DND-41 (cell line): ENCODE measurements around the gene RAB8B.

Source experiments
- ATAC-seq: fragments of 200-7000 bp; cut with Tn5 transposase; 3 replicates; pipeline ENCODE4 v1.9.1; 2021; ENCODE audit warnings: low read depth; ENCODE audit not compliant: insufficient read depth
- DNase-seq: peaks from one replicate; pipeline ENCODE4 v3.0.0-alpha.2; 2020
- H2AFZ ChIP-seq: 2 replicates; pipeline ENCODE4 v1.6.0; 2012; ENCODE audit warnings: low read depth, low read length
- H3K27ac ChIP-seq: 2 replicates; pipeline ENCODE4 v1.5.1; 2012; ENCODE audit warnings: low read length, inconsistent platforms
- H3K27me3 ChIP-seq: fragments of 200-600 bp; sonication (generic); 2 replicates; pipeline ENCODE4 v1.6.0; 2012; ENCODE audit warnings: low read length, mild to moderate bottlenecking, inconsistent platforms; ENCODE audit not compliant: insufficient read depth, poor library complexity
- H3K36me3 ChIP-seq: 2 replicates; pipeline ENCODE4 v1.5.1; 2012; ENCODE audit warnings: low read length, inconsistent platforms; ENCODE audit not compliant: insufficient read depth
- H3K4me1 ChIP-seq: 2 replicates; pipeline ENCODE4 v1.5.1; 2012; ENCODE audit warnings: mild to moderate bottlenecking, low read length; ENCODE audit not compliant: insufficient read depth
- H3K4me2 ChIP-seq: 2 replicates; pipeline ENCODE4 v1.6.0; 2012; ENCODE audit warnings: mild to moderate bottlenecking, moderate library complexity, low read length, inconsistent platforms; ENCODE audit not compliant: insufficient read depth
- H3K4me3 ChIP-seq, 2 experiments: fragments of 200-600 bp in 1 of 2; shearing (Covaris generic) in 1 of 2; 2 replicates each; pipeline ENCODE4 v1.5.1; 2012 to 2016; ENCODE audit warnings: inconsistent platforms in 2 of 2, low read length in 2 of 2, mild to moderate bottlenecking in 2 of 2, low read depth in 1 of 2, moderate library complexity in 1 of 2
- H3K79me2 ChIP-seq: 2 replicates; pipeline ENCODE4 v1.6.0; 2012; ENCODE audit warnings: low read length, inconsistent platforms; ENCODE audit not compliant: insufficient read depth
- H3K9ac ChIP-seq: 2 replicates; pipeline ENCODE4 v1.6.0; 2012; ENCODE audit warnings: low read depth, mild to moderate bottlenecking, inconsistent platforms, low read length, moderate library complexity
- H3K9me3 ChIP-seq: 2 replicates; pipeline ENCODE4 v1.5.1; 2012; ENCODE audit warnings: low read length, moderate library complexity, mild to moderate bottlenecking, inconsistent platforms; ENCODE audit not compliant: insufficient read depth, severe bottlenecking
- H4K20me1 ChIP-seq: 2 replicates; pipeline ENCODE4 v1.6.0; 2012; ENCODE audit warnings: low read length; ENCODE audit not compliant: insufficient read depth
- CTCF ChIP-seq: IDR thresholded peaks from 2 replicates; pipeline ENCODE4 v1.5.1; 2012; ENCODE audit warnings: borderline replicate concordance, low read length, moderate library complexity, mild to moderate bottlenecking; ENCODE audit not compliant: poor library complexity, severe bottlenecking; ENCODE audit errors: extremely low read depth
- EZH2 ChIP-seq: IDR thresholded peaks from 3 replicates; pipeline ENCODE4 v1.6.1; 2012; ENCODE audit warnings: borderline replicate concordance, low read depth, mild to moderate bottlenecking, moderate library complexity, low read length, inconsistent platforms; ENCODE audit not compliant: severe bottlenecking

The RAB8B gene

DNA sequence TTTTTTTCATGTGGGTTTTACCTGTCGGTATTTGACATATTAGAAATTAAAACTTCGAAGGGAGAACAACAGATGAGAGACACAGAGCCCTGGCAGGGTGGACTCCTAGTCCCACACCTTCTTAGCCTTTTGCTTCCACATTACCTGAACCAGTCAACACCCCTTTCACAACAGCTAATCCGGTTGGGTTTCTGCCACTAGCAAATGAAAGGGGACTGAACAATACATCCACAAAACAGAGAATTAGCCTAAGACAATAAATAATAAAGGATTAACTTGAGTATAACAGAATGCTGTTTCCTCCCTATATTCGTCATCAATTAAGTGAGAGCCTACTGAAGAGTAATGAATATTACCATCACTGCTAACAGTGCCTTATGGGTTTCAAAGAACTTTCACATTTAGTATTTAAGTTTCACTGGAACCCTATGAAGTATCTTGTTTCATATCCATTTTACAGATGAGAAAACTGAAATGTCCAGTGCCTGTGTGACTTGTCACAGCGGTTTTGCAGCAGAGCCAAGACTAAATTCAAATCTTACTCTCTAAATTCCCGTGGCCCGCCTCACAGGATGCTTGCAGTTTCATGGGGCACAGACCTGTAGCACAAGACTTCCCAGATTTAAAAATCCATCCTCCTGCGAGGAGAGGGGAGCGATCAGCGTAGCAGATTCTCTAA, 1.0 kb upstream of the RAB8B start:
- no peak for ATAC-seq
- DNase-seq: no peak
- Histone ChIP-seq H4K20me1 (no peaks in the 10 kb centered on the region), H3K4me2 (peak overlapping the region; percentile 97), H3K27me3 (no peaks in the 10 kb centered on the region), H3K4me3 (peak overlapping the region; percentile 87 to 96; a peak in 3 of 4 replicates), H2AFZ (peak overlapping the region; percentile 81), H3K36me3 (no peaks in the 10 kb centered on the region), H3K79me2 (peaks cover 36% of the 10 kb centered on the region), H3K27ac (peak overlapping the region; percentile 34), H3K4me1 (peaks cover 44% of the 10 kb centered on the region), H3K9me3 (no peaks in the 10 kb centered on the region), H3K9ac (peak overlapping the region; percentile 63)
- no peak for TF ChIP-seq CTCF
- TF ChIP-seq EZH2: no peak

DNA sequence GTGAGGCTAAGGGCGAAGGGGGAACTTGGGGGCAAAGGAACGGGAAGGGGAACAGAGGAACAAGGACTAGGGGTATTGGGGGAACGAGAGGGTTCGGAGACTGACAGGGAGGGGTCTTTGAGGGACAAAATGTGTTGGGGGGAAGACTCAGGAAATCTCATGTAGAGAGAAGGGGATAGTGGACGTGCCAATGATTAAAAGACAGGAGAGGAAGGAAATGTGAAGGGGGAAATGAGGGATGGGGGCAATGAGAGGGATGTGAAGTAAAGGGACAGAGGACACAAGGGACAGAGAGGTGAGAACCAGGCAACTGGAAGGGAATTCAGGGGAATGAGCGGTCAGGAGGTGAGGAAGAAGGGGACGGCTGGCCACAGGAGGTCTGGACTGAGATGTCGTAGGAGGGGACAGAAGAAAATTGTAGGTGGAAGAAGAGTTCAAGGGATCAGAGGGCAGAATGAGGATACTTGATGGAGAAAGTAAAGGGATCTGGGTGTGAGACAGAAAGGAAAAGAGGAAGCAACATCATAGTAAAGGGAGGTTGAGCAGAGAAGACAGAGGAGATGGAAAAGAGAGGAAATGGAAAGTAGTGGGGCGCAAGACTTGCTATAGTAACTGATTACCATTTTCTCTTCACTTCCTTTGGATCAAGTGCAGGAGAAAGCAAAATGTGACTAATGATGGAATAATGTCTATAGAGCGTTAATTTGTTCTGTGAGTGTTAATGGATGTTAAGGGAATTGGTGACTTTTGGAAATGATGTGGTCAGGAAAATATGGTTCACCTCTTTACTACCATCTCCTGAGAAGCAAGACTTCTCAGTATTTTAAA, 749 bp downstream of the RAB8B start:
- Histone ChIP-seq H3K27me3 (no peaks in the 10 kb centered on the region), H2AFZ (peak overlapping the region; percentile 87), H3K4me2 (peak overlapping the region; percentile 97), H3K4me3 (peak overlapping the region; percentile 87 to 96), H3K9me3 (no peaks in the 10 kb centered on the region), H3K36me3 (no peaks in the 10 kb centered on the region), H3K79me2 (peaks cover 53% of the 10 kb centered on the region), H4K20me1 (0 out of 2 replicates have a peak, but pooled peaks cover 3% of the 10 kb centered on the region), H3K27ac (peak overlapping the region; percentile 93), H3K4me1 (peaks cover 61% of the 10 kb centered on the region), H3K9ac (peak overlapping the region; percentile 63)
- TF ChIP-seq CTCF (no peak), EZH2 (no peak)
- ATAC-seq: no peak
- no peak for DNase-seq

DNA sequence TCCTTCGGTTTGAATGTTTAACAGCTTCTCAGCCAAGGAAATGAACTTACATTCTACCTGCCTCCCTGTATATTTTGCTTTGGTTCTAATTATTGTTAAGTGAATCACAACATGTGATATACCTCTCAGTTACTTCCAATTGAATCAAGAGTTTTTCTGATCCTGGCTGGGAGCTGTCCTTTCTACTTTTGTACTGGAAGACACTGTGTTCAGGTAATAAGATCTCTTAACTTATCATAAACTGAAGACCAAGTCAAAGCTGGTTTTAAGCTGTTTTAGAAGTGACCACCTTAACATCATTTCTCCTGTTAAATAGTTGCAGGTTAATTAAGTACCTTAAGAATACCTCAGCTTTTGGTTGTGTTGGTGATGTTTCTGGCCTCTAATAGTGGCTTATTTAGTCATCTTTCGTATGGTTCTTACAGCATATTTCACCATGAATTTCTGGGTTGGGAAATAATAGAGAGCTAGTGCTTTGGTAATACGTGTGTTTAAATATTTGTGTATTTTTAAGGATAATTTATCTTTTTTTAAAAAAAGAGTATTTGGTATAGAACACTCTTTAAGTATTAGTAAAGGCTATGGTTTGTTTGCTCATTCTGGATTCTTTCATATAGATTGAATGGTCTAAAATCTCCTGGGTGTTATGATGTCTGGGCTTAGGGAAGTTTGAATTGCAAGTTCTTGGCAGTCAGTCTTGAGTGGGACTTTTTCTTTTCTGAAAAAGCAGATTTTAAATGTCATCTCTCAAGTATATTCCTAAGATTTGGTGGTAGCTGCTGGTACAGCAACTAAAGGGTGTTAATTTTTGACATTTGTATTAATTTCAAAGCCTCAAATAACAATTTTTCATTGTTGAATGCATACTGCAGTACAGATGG, 1.6 kb downstream of the RAB8B start:
- H3K27ac ChIP-seq: peak overlapping the region; percentile 93
- DNase-seq: no peak
- peaks cover 61% of the 10 kb centered on the region for H3K79me2 ChIP-seq
- H2AFZ ChIP-seq: no peak overlapping the region
- H3K9ac ChIP-seq: peak overlapping the region; percentile 63
- H3K4me3 ChIP-seq: peak overlapping the region; percentile 87 to 96; a peak in 3 of 4 replicates
- 0 out of 2 replicates have a peak, but pooled peaks cover 3% of the 10 kb centered on the region for H4K20me1 ChIP-seq
- TF ChIP-seq CTCF (no peak), EZH2 (no peak)
- no peaks in the 10 kb centered on the region for H3K27me3 ChIP-seq
- no peak for ATAC-seq
- no peaks in the 10 kb centered on the region for H3K36me3 ChIP-seq
- peak overlapping the region; percentile 97 for H3K4me2 ChIP-seq
- peaks cover 70% of the 10 kb centered on the region for H3K4me1 ChIP-seq
- H3K9me3 ChIP-seq: no peaks in the 10 kb centered on the region
